HG03354 (cell line): ENCODE data around the gene FAM76A.
"Not testable (repeated sequence)": the region's sequence is repeated elsewhere in the genome, so short reads cannot be mapped to it uniquely, and the experiment has no call there.

Experiments used
- ATAC-seq: cut with Tn5 transposase; IDR thresholded peaks from one replicate; pipeline ENCODE4 v1.9.1; 2021; ENCODE audit warnings: mild to moderate bottlenecking; ENCODE audit not compliant: unreplicated experiment, poor library complexity, severe bottlenecking

FAM76A gene

DNA sequence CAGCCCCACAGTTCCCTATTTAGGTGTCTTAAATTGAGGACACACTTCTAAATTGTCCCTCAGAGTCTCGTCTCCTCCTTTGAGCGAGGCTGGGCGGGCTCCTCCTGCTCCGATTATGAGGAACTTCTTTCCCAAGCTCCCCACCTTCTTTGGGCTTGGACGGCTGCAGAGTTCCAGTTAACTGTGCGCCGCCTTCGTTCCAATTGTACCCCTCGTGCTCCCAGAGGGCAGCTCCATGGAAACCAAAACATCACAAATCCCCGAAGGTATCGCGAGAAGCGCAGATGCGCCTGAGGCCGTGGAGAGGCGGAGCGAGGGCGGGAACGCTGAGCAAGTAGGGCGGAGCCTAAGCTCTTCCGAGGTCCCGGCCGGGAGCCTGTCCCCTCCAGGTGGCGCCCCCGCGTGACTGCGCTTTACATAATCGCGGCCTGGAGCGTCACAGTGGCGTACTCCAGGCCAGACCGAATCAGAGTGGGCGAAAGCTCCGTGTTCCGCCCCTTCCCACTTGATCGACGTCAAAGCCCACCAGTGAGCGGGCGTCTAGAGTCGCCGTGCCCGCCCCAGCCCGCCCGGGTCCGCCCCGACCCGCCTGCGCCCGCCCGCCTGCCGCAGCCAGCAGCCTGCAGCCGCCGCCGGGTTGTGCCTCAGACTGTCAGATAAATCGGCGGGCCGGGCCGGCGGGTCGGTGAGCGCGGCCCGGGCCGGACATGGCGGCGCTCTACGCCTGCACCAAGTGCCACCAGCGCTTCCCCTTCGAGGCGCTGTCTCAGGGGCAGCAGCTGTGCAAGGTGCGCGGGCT, at the start of gene FAM76A:
Gene FAM76A (plus strand): TSS at position 588 of the 799 bp plus-strand sequence. CDS start 120 bp downstream, at position 708.
- ATAC-seq, result peak; percentile 93

DNA sequence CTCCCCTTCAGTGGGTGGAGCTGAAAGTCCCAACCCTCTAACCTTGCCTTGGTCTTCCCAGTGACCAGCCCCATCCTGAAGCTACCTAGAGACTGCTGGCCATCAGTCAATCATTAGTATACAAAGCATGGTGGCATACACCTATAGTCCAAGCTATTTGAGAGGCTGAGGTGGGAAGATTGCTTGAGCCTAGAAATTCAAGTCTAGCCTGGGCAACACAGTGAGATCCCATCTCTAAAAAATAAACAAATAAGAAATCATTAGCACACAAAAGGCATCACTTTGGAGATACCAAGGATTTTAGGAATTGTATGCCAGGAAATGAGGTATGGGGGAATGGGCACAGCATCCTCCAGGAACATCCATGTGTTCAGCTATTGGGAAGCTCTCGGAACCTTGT, 49.4 kb upstream of the FAM76A start:
- no peak for ATAC-seq

GRCh38 chr1:27678747-27679146, 47.0 kb upstream of the FAM76A start:
- no peak for ATAC-seq

- ATAC-seq, result not testable (repeated sequence)
Measured at GRCh38 chr1:27680225-27680791, 45.5 kb upstream of the FAM76A start.

DNA sequence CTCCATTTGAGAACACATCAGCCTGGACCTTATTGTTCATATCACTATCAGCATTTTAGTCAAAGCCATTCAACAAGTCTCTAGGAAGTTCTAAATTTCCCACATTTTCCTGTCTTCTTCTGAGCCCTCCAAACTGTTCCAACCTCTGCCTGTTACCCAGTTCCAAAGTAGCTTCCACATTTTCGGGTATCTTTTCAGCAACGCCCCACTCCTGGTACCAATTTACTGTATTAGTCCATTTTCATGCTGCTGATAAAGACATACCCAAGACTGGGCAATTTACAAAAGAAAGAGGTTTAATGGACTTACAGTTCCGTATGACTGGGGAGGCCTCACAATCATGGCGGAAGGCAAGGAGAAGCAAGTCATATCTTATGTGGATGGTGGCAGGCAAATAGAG, 44.2 kb upstream of the FAM76A start:
- ATAC-seq, result not testable (repeated sequence)

- ATAC-seq, result no peak
Measured at GRCh38 chr1:27682351-27682944, 43.3 kb upstream of the FAM76A start.

DNA sequence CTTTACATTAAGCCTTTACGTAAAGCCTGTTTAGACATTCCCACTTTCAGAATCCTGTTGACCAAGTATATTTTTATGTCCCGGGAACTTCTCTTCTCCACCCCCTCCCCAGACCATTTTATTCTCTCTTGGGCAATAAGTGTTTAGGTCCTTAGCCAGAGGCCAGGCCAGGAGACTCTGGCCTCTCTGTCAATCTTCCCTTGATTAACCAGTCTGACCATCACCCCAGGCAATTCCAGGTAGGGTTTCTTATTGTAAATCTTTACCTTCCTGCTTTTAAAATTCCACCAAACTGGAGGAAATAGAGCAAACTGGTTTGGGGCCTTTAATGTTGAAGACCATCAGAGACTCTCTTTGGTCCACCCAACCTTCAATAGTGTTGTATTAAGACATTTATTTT, 41.6 kb upstream of the FAM76A start:
- no peak for ATAC-seq

DNA sequence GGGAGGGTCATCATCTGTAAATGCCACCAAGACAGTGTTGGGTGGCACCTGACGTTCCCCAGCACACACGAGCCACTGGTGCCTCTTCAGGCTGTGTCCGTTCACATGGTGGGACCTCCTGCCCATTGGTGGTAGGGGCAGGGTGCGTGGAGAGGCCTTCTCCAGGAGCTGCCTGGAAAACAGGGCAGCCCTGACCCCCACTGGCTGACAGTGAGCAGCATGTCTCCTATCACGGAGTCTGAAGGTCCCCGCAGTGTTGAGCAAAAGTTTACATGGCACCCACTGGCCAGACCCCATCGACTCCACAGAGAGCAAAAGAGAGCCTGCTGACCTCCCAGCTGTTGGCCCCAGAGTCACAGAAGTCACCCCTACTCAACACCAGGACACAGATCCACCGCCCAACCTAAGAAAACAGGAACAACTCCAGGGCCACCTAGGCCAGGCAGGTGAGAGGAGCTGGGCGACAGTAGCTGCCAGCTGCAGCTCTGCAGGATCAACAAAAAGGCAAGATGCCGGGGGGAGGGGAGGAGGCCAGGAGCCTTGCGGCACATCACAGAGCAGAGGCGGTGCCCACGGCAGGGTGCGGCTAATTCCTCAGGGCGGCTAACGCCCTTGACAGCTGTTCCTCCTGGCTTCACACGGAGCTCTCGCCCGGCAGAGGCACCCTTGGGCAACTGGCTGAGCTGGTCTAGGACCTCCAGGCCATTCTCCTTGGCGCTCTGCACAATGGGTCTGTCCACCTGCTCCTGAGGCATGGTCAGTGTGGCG, 39.4 kb upstream of the FAM76A start:
- no peak for ATAC-seq

- ATAC-seq, result no peak
Measured at GRCh38 chr1:27687906-27688305, 37.9 kb upstream of the FAM76A start.

DNA sequence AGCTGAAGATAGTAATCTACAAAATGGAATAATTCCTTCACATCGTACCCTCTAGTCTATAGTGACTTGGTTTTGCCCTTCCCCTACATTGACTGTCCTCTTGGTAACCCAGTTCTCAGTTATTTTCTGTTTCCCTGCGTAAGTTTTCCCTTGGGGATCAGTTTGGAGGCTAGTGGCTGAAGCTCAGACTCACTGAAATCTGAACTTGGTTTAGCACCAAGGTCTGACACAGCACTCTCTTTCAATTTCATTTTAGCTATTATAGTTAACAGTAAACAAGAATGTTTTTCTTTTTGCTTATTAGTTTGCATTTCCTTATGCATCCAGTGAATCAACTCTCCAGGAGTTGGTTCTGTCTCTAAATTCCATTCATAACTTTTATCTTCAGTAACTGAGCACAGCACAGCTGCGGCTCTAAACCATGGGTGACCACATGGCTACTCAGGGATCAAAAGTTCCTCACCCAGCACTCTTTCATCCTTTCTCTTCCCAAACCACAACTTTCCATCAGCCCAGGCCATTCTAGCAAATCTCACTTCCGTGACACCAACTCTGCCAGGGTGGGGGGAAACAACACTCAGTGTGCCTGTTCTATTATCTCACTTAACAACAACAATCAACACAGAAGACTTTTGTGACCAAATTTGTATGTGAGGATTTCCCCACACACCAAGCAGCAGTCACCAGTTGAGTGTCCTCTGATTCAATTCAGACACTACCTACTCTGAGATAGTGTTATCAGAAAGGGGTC, 36.2 kb upstream of the FAM76A start:
- ATAC-seq, result peak; percentile 72

DNA sequence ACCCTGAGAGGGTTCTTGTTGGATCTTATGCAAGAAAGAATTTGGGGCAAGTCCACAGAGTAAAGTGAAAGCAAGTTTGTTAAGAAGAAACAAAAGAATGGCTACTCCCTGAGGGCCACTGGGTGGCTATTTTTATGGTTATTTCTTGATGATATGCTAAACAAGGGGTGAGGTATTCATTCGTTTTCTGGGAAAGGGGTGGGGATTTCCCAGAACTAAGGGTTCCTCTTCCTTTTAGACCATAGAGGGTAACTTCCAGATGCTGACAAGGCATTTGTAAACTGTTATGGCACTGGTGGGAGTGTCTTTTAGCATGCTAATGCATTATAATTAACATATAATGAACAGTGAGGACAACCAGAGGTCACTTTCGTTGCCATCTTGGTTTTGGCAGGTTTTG, 35.6 kb upstream of the FAM76A start:
- no peak for ATAC-seq

- not testable (repeated sequence) for ATAC-seq
Measured at GRCh38 chr1:27696835-27697234, 28.9 kb upstream of the FAM76A start.

- no peak for ATAC-seq
Measured at GRCh38 chr1:27704958-27705357, 20.8 kb upstream of the FAM76A start.

GRCh38 chr1:27705545-27705944, 20.2 kb upstream of the FAM76A start:
- no peak for ATAC-seq

- ATAC-seq, result no peak
Measured at GRCh38 chr1:27710574-27710973, 15.2 kb upstream of the FAM76A start.

DNA sequence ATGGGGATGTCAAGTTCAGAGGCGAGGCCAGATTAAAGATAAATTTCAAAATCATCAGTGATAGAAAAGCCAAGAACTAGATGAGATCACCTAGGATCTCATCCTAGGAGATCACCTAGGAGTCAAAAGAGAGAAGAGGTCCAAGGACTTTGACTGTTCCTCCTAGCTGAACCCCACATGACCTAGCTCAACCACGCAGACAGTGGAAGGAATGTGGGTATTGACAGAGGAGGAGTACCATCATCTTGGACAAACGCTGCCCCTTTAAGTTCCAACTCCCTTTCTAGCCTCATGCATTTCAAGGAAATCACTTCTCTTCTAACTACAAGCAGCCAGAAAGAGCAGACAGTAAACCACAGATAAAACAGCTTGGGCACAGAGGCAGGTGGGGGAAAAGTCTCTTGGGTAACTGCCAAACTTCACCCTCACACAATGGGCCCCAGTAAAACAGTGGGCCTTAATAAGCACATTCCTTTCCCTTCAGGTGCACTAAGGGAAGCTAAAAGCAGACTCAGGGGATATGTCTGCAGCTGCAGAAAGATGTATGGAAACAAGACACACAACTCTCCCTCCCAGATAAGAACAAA, 12.5 kb upstream of the FAM76A start:
- no peak for ATAC-seq

- ATAC-seq, result no peak
Measured at GRCh38 chr1:27713869-27714513, 11.8 kb upstream of the FAM76A start.

GRCh38 chr1:27716262-27716895, 9.4 kb upstream of the FAM76A start:
- ATAC-seq, result no peak
